ENCODE measurements around the gene PRPF40B.
"Not testable (repeated sequence)": the region's sequence is repeated elsewhere in the genome, so short reads cannot be mapped to it uniquely, and the experiment has no call there.

The PRPF40B gene

GRCh38 chr12:49605539-49605938 lies 17.8 kb upstream of the PRPF40B start, which contains the start of gene FAM186B:
FAM186B (minus strand) TSS chr12:49605639; CDS start chr12:49605477, 162 bp downstream.
- H3K79me1 ChIP-seq (ENCODE audit: low read length); H3K27me3 ChIP-seq (ENCODE audit: insufficient read depth, low read length, poor library complexity): not testable (repeated sequence)
- no CpG with 5 or more reads among the region's 4 CpGs for WGBS (ENCODE audit: extremely low coverage, insufficient coverage, low lambda C conversion rate)

GRCh38 chr12:49609059-49609874 lies 14.1 kb upstream of the PRPF40B start:
- Histone ChIP-seq H3K27me3 (ENCODE audit: insufficient read depth, low read length, poor library complexity) (no peaks in the 10 kb centered on the region), H2AK5ac (ENCODE audit: low read length) (no peak overlapping the region), H3K9ac (ENCODE audit: low read length) (no peak overlapping the region), H3K56ac (ENCODE audit: low read length) (no peak overlapping the region), H3K4me1 (ENCODE audit: control insufficient read depth, low read depth, low read length) (no peaks in the 10 kb centered on the region), H3K27ac (ENCODE audit: low read depth, low read length) (no peak overlapping the region), H2BK15ac (replicated peaks; ENCODE audit: low read depth) (no peak overlapping the region), H2BK120ac (ENCODE audit: low read depth, low read length) (no peak overlapping the region), H2BK5ac (ENCODE audit: low read length) (no peak overlapping the region), H3K79me2 (ENCODE audit: control insufficient read depth, insufficient read depth, low read length) (no peaks in the 10 kb centered on the region), H4K5ac (ENCODE audit: low read length) (no peak overlapping the region), H3K18ac (ENCODE audit: low read length) (no peak overlapping the region), H3K4me2 (ENCODE audit: low read length) (no peak overlapping the region), H3K36me3 (ENCODE audit: control insufficient read depth, insufficient read depth, low read length) (no peaks in the 10 kb centered on the region), H3K4ac (ENCODE audit: low read depth, low read length) (no peak overlapping the region), H3K23ac (ENCODE audit: low read length) (no peak overlapping the region), H4K8ac (ENCODE audit: low read depth, low read length) (no peak overlapping the region), H3K4me3 (ENCODE audit: low read length) (no peak overlapping the region), H3K79me1 (ENCODE audit: low read length) (no peaks in the 10 kb centered on the region)
- DNase-seq, result no peak
- no CpG with 5 or more reads among the region's 2 CpGs for WGBS (ENCODE audit: extremely low coverage, insufficient coverage, low lambda C conversion rate)

More at GRCh38 chr12:49605539-49605938, 17.8 kb upstream of the PRPF40B start, which contains the start of gene FAM186B:
- DNase-seq; H4K5ac ChIP-seq (ENCODE audit: low read length); H2BK120ac ChIP-seq (ENCODE audit: low read depth, low read length); H2BK5ac ChIP-seq (ENCODE audit: low read length); H3K23ac ChIP-seq (ENCODE audit: low read length); H3K79me2 ChIP-seq (ENCODE audit: control insufficient read depth, insufficient read depth, low read length); H2BK15ac ChIP-seq (replicated peaks; ENCODE audit: low read depth); H2AK5ac ChIP-seq (ENCODE audit: low read length); H4K8ac ChIP-seq (ENCODE audit: low read depth, low read length); H3K9ac ChIP-seq (ENCODE audit: low read length); H3K4me2 ChIP-seq (ENCODE audit: low read length); H3K4ac ChIP-seq (ENCODE audit: low read depth, low read length); H3K36me3 ChIP-seq (ENCODE audit: control insufficient read depth, insufficient read depth, low read length); H3K18ac ChIP-seq (ENCODE audit: low read length); H3K4me1 ChIP-seq (ENCODE audit: control insufficient read depth, low read depth, low read length); H3K4me3 ChIP-seq (ENCODE audit: low read length); H3K27ac ChIP-seq (ENCODE audit: low read depth, low read length); H3K56ac ChIP-seq (ENCODE audit: low read length): not testable (repeated sequence)

- Histone ChIP-seq H4K8ac (ENCODE audit: low read depth, low read length) (no peak overlapping the region), H3K9ac (ENCODE audit: low read length) (no peak overlapping the region), H3K56ac (ENCODE audit: low read length) (no peak overlapping the region), H2BK120ac (ENCODE audit: low read depth, low read length) (no peak overlapping the region), H3K4me3 (ENCODE audit: low read length) (no peak overlapping the region), H2BK15ac (replicated peaks; ENCODE audit: low read depth) (no peak overlapping the region), H3K4me1 (ENCODE audit: control insufficient read depth, low read depth, low read length) (no peaks in the 10 kb centered on the region), H3K4ac (ENCODE audit: low read depth, low read length) (no peak overlapping the region), H2BK5ac (ENCODE audit: low read length) (no peak overlapping the region), H2AK5ac (ENCODE audit: low read length) (no peak overlapping the region), H3K36me3 (ENCODE audit: control insufficient read depth, insufficient read depth, low read length) (no peaks in the 10 kb centered on the region), H3K23ac (ENCODE audit: low read length) (no peak overlapping the region), H3K18ac (ENCODE audit: low read length) (no peak overlapping the region), H3K27me3 (ENCODE audit: insufficient read depth, low read length, poor library complexity) (no peaks in the 10 kb centered on the region), H3K27ac (ENCODE audit: low read depth, low read length) (no peak overlapping the region), H3K79me1 (ENCODE audit: low read length) (no peaks in the 10 kb centered on the region), H3K79me2 (ENCODE audit: control insufficient read depth, insufficient read depth, low read length) (no peaks in the 10 kb centered on the region), H3K4me2 (ENCODE audit: low read length) (no peak overlapping the region), H4K5ac (ENCODE audit: low read length) (no peak overlapping the region)
- DNase-seq, result peak; percentile 43
- WGBS (ENCODE audit: extremely low coverage, insufficient coverage, low lambda C conversion rate), result no CpG with 5 or more reads among the region's 1 CpG
Measured at GRCh38 chr12:49609875-49610154, 13.5 kb upstream of the PRPF40B start.

GRCh38 chr12:49610785-49611184 lies 12.6 kb upstream of the PRPF40B start:
- H3K4me2 ChIP-seq (ENCODE audit: low read length); H3K27me3 ChIP-seq (ENCODE audit: insufficient read depth, low read length, poor library complexity); H3K9ac ChIP-seq (ENCODE audit: low read length); H3K36me3 ChIP-seq (ENCODE audit: control insufficient read depth, insufficient read depth, low read length); H3K27ac ChIP-seq (ENCODE audit: low read depth, low read length); H2BK120ac ChIP-seq (ENCODE audit: low read depth, low read length); H3K4me1 ChIP-seq (ENCODE audit: control insufficient read depth, low read depth, low read length); H2BK15ac ChIP-seq (replicated peaks; ENCODE audit: low read depth); H4K8ac ChIP-seq (ENCODE audit: low read depth, low read length); H3K4me3 ChIP-seq (ENCODE audit: low read length); H3K4ac ChIP-seq (ENCODE audit: low read depth, low read length); H3K79me1 ChIP-seq (ENCODE audit: low read length); DNase-seq; H3K79me2 ChIP-seq (ENCODE audit: control insufficient read depth, insufficient read depth, low read length); H3K23ac ChIP-seq (ENCODE audit: low read length); H3K18ac ChIP-seq (ENCODE audit: low read length); H2BK5ac ChIP-seq (ENCODE audit: low read length); H4K5ac ChIP-seq (ENCODE audit: low read length); H3K56ac ChIP-seq (ENCODE audit: low read length); H2AK5ac ChIP-seq (ENCODE audit: low read length): not testable (repeated sequence)
- WGBS (ENCODE audit: extremely low coverage, insufficient coverage, low lambda C conversion rate), result no CpG with 5 or more reads among the region's 4 CpGs

- no peak overlapping the region for H2AK5ac ChIP-seq (ENCODE audit: low read length)
- no peak overlapping the region for H3K56ac ChIP-seq (ENCODE audit: low read length)
- H3K18ac ChIP-seq (ENCODE audit: low read length), result no peak overlapping the region
- H3K27me3 ChIP-seq (ENCODE audit: insufficient read depth, low read length, poor library complexity), result no peaks in the 10 kb centered on the region
- H2BK120ac ChIP-seq (ENCODE audit: low read depth, low read length), result no peak overlapping the region
- no peak for DNase-seq
- H3K23ac ChIP-seq (ENCODE audit: low read length), result no peak overlapping the region
- H3K4me2 ChIP-seq (ENCODE audit: low read length), result no peak overlapping the region
- H3K36me3 ChIP-seq (ENCODE audit: control insufficient read depth, insufficient read depth, low read length), result no peaks in the 10 kb centered on the region
- H2BK15ac ChIP-seq (replicated peaks; ENCODE audit: low read depth), result no peak overlapping the region
- no peak overlapping the region for H4K8ac ChIP-seq (ENCODE audit: low read depth, low read length)
- H3K4me1 ChIP-seq (ENCODE audit: control insufficient read depth, low read depth, low read length), result no peaks in the 10 kb centered on the region
- no peak overlapping the region for H2BK5ac ChIP-seq (ENCODE audit: low read length)
- no peak overlapping the region for H3K9ac ChIP-seq (ENCODE audit: low read length)
- H3K27ac ChIP-seq (ENCODE audit: low read depth, low read length), result no peak overlapping the region
- H3K4me3 ChIP-seq (ENCODE audit: low read length), result no peak overlapping the region
- H3K79me2 ChIP-seq (ENCODE audit: control insufficient read depth, insufficient read depth, low read length), result no peaks in the 10 kb centered on the region
- H3K4ac ChIP-seq (ENCODE audit: low read depth, low read length), result no peak overlapping the region
- H3K79me1 ChIP-seq (ENCODE audit: low read length), result no peaks in the 10 kb centered on the region
- no peak overlapping the region for H4K5ac ChIP-seq (ENCODE audit: low read length)
Measured at GRCh38 chr12:49612210-49612609, 11.2 kb upstream of the PRPF40B start.

GRCh38 chr12:49615725-49616124 lies 7.6 kb upstream of the PRPF40B start:
- H3K36me3 ChIP-seq (ENCODE audit: control insufficient read depth, insufficient read depth, low read length), result no peaks in the 10 kb centered on the region
- H3K27ac ChIP-seq (ENCODE audit: low read depth, low read length), result no peak overlapping the region
- H4K5ac ChIP-seq (ENCODE audit: low read length), result no peak overlapping the region
- no peaks in the 10 kb centered on the region for H3K79me1 ChIP-seq (ENCODE audit: low read length)
- no peak overlapping the region for H2BK5ac ChIP-seq (ENCODE audit: low read length)
- no peak overlapping the region for H3K23ac ChIP-seq (ENCODE audit: low read length)
- H3K4me1 ChIP-seq (ENCODE audit: control insufficient read depth, low read depth, low read length), result no peaks in the 10 kb centered on the region
- no peak overlapping the region for H2BK15ac ChIP-seq (replicated peaks; ENCODE audit: low read depth)
- no peak overlapping the region for H3K9ac ChIP-seq (ENCODE audit: low read length)
- H3K27me3 ChIP-seq (ENCODE audit: insufficient read depth, low read length, poor library complexity), result no peaks in the 10 kb centered on the region
- H3K4ac ChIP-seq (ENCODE audit: low read depth, low read length), result no peak overlapping the region
- no peak overlapping the region for H3K4me3 ChIP-seq (ENCODE audit: low read length)
- H3K56ac ChIP-seq (ENCODE audit: low read length), result no peak overlapping the region
- no peak overlapping the region for H2AK5ac ChIP-seq (ENCODE audit: low read length)
- no peaks in the 10 kb centered on the region for H3K79me2 ChIP-seq (ENCODE audit: control insufficient read depth, insufficient read depth, low read length)
- no peak for DNase-seq
- no CpG with 5 or more reads among the region's 7 CpGs for WGBS (ENCODE audit: extremely low coverage, insufficient coverage, low lambda C conversion rate)
- no peak overlapping the region for H2BK120ac ChIP-seq (ENCODE audit: low read depth, low read length)
- H3K4me2 ChIP-seq (ENCODE audit: low read length), result no peak overlapping the region
- H3K18ac ChIP-seq (ENCODE audit: low read length), result no peak overlapping the region
- no peak overlapping the region for H4K8ac ChIP-seq (ENCODE audit: low read depth, low read length)

Data from mesendoderm (in vitro differentiated cells).